GM21423 (cell line): ENCODE results near the gene ANKRD16.
"Not testable (repeated sequence)": the region's sequence is repeated elsewhere in the genome, so short reads cannot be mapped to it uniquely, and the experiment has no call there.

Experiments used
- ATAC-seq: cut with Tn5 transposase; IDR thresholded peaks from one replicate; pipeline ENCODE4 v1.9.1; 2021; ENCODE audit warnings: mild to moderate bottlenecking, moderate library complexity; ENCODE audit not compliant: unreplicated experiment

ANKRD16 gene

GRCh38 chr10:5840314-5841307 lies 49.1 kb downstream of the ANKRD16 start:
- ATAC-seq: peak; percentile 88

- not testable (repeated sequence) for ATAC-seq
These were observed 53.5 kb downstream of the ANKRD16 start for GRCh38 chr10:5836181-5836580.

- no peak for ATAC-seq
These were observed 54.1 kb downstream of the ANKRD16 start for GRCh38 chr10:5835446-5836095.

DNA sequence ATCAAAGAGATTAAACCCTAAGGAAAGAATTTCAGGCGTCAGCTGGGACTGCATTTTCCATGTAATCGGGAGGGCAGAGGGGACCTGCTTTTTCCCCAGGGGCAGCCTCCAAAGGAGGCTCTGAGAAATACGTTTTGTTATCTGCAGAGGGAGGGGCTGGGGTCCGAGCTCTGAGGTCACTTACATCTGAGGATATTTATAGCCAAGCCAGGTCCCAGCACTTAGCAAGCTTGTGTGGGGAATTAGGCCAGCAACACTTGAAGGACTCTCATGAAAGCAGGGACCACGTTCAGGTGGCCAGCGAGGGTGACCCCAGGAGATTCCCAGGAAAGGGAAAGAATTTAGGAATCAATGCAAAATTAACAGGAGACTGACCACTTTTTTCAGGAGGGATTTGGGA lies 55.9 kb downstream of the ANKRD16 start:
- no peak for ATAC-seq

GRCh38 chr10:5832946-5833345 lies 56.7 kb downstream of the ANKRD16 start:
- ATAC-seq: no peak

DNA sequence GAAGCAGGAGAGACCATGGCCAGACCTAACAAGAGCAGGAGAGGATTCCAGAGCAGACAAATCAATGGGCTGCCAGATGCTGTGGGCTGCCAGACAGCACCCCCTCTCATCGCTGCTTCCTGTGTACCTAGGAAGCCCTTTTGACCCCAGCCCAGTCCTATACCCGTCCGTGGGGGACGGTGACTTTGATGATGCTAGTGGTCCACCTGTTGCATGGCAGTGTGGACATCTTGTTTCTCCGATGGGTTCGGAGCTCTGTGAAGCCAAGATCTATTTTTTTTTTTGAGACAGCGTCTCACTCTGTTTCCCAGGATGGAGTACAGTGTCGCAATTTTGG lies 58.3 kb downstream of the ANKRD16 start:
- no peak for ATAC-seq

DNA sequence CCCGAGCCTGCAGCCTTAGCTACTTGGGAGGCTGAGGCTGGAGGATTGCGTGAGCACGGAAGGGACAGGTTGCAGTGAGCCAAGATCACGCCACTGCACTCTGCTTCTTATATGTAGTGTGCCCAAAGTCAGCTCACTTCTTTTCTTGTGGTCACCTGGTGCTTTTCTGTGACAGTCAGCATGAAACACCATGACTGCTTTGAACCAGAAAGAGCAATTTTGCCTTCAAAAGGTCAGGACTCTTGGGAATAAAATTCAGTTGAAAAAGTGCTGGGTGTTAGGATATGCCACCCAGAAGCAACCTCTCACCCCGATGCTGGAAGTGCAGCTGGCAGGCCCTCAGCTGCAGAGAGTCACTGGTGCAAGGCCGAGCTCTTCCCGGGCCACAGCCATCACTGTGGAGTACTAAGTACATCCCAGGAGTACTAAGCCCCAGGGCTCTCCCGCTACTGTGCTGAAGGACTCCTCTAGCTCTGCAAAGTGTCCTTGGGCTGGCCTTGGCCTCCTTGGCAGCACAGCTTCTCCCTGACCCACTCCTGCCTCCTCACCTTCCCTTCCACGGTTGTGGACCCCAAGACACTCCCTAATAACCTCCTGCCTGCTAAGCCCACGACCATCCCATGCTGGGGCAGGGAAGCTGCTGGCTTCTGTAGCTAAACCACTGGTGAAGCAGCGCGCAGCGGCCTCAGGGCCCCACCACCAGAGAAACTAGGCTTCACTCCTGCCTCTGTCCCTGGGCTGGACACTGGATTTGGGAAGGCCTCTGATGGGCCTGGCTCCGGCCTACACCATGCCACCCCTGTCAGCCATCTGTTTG lies 58.9 kb downstream of the ANKRD16 start:
- no peak for ATAC-seq

GRCh38 chr10:5829267-5829666 lies 60.4 kb downstream of the ANKRD16 start:
- no peak for ATAC-seq

GRCh38 chr10:5828725-5829124 lies 61.0 kb downstream of the ANKRD16 start:
- no peak for ATAC-seq

- ATAC-seq: no peak
These were observed 61.9 kb downstream of the ANKRD16 start for GRCh38 chr10:5827841-5828240.

DNA sequence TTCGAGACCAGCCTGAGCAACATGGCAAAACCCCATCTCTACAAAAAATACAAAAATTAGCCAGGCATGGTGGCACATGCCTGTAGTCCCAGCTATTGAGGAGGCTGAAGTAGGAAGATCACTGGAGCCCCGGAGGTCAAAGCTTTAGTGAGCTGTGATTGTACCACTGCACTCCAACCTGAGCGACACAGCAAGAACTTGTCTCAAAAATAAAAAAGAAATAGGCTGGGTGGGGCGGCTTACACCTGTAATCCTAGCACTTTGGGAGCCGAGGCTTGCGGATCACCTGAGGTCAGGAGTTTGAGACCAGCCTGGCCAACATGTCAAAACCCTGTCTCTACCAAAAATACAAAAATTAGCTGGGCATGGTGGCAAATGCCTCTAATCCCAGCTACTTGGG lies 63.2 kb downstream of the ANKRD16 start:
- ATAC-seq: not testable (repeated sequence)

GRCh38 chr10:5818894-5819293 lies 70.8 kb downstream of the ANKRD16 start:
- peak; percentile 47 for ATAC-seq

DNA sequence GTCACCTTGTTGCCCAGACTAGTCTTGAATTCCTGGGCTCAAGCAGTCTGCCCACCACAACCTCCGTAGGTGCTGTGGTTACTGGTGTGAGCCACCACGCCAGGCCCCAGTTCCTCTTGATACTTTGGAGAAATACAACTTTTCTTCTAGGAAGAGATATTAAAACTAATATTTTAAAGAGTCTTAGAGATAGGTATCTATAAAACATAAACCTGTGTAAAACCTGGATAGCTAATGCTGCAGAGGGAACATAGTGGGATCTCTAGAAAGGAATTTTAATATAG lies 71.7 kb downstream of the ANKRD16 start:
- no peak for ATAC-seq

- ATAC-seq: peak; percentile 19
These were observed 72.2 kb downstream of the ANKRD16 start for GRCh38 chr10:5817322-5818047.

DNA sequence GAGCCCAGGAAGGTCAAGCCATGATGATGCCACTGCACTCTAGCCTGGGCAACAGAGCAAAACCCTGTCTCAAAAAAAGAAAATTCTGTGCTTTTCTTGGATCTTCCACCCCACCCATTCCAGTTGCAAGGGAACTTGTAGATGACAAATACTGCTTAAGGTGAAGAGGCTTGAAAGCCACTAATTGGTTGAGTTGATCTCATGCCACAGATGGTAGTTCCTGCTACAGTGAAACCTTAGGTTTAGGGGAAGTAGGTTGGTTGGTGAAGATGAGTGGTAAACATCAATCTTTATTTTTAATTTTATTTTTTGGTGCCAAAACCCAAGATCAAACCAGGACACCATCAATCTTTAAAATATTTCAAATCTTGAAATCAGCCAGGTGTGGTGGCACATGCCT lies 73.5 kb downstream of the ANKRD16 start:
- ATAC-seq: no peak

DNA sequence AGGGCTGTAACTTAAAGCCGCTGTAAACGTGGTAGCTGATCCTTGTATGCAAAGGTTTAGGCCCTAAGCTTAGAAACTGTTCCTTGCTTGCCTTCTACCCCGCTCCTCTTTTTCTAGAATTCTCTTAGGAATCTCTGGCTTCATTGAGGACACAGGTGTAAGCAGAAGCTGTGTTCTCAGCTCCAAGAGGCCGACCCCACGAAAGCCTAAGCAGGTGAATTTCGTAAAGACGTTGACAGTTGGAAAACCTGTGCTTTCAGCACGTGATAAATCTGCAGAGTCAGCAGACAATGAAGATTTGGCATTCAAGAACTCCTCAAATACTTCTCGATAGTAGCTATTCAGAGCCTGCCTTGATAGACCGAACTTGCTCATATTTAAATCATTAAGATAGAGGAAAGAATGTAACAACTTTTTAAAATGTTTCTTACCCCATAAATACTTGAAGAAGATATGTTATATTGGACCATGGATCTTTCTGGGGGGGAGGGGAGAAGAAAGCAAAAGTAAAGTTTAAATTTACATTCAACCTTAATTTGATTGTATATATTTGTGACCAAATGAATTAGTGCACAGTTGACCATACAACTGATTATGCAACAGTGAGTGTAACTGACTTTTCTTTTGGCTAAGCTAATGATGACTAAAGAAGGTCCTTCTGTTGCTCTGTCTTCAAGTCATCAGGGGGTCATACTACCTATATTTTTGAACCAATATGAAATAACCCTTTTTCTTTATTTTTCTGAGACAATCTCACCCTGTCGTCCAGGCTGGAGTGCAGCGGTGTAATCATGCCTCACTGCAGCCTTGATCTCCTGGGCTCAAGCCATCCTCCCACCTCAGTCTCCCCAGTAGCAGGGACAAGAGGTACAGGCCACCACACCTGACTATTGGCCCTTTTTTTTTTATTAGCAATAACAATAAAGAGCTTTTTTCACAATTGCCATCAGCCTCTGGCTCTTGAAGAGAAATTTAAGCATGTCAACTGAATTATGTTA lies 75.3 kb downstream of the ANKRD16 start:
- ATAC-seq: no peak

DNA sequence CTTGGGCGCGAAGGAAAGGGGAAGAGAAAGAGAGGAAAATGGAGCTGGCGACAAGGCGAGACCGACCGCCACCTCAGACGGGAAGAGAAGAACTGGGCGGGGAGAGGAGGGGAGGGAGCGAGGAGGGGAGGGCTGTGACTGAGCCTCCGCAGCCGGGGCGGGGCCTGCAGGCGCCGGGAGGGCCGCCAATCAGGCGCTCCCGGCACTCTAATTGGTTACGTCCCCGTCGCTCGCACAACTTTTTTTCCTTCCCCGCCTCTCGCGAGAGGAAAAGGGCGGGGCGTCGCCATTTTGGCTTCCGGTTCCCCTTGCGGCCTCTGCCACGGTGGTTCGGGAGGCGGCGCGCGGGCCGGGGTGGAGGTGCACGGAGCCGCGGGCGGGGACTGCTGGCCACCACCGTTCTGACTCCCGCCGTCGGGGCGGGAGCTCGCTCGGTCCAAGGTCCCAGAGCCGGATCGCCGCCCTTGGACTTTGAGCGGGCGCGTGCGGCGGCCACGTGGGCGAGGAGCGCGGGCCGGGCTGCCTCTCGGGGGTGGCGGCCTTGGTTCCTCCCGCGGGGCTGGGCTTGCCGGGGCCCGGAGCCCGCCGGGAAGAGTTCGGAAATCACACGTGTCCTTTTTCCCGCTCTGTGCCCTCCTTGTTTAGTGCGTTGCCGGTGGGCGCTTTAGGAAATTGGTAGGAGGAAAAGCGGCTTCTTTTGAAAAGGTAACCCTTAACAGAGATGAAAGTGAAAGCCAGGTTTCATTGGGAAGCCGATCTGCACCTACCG lies 76.2 kb downstream of the ANKRD16 start, which contains the start of gene GDI2:
Gene GDI2 (minus strand): TSS at position 94 of the 769 bp plus-strand sequence. CDS start 176 bp downstream, outside the sequence.
- ATAC-seq: peak; percentile 74

GRCh38 chr10:5813091-5813340 lies 76.7 kb downstream of the ANKRD16 start:
- peak; percentile 23 for ATAC-seq
